CD4-positive, CD25-positive, alpha-beta regulatory T cell (primary cell): ENCODE measurements around the gene ASRGL1. TPM values are rescaled to one million over a fixed set of nuclear protein-coding genes. Genes with fewer than 3 reads are reported as not detected.

ENCODE experiments used
- ATAC-seq, 2 donors: fragments of 150-1000 bp; cut with Tn5 transposase; one replicate each; pipeline ENCODE4 v1.10.0; 2021; ENCODE audit warnings: low read depth in 2 of 2, moderate number of reproducible peaks in 2 of 2, moderate library complexity in 1 of 2
- DNase-seq, 3 donors: peaks; one replicate each; pipeline versions ENCODE4 v3.0.0 to v3.0.0-alpha.2; 2012 to 2022; ENCODE audit warnings: mixed read lengths in 1 of 3
- H3K27ac ChIP-seq: one replicate; pipeline ENCODE4 v1.7.0; 2013; ENCODE audit warnings: mild to moderate bottlenecking, low read length; ENCODE audit not compliant: insufficient read depth, poor library complexity, severe bottlenecking
- H3K27me3 ChIP-seq: one replicate; pipeline ENCODE4 v1.7.0; 2013; ENCODE audit warnings: low read length; ENCODE audit not compliant: control insufficient read depth, insufficient read depth
- H3K36me3 ChIP-seq: one replicate; pipeline ENCODE4 v1.7.0; 2013; ENCODE audit warnings: mild to moderate bottlenecking, low read length, moderate library complexity; ENCODE audit not compliant: control insufficient read depth, insufficient read depth
- H3K4me1 ChIP-seq: 2 replicates; pipeline ENCODE4 v1.7.0; 2013; ENCODE audit warnings: mild to moderate bottlenecking, low read length; ENCODE audit not compliant: insufficient read depth, control insufficient read depth, poor library complexity, severe bottlenecking
- H3K4me3 ChIP-seq: one replicate; pipeline ENCODE4 v1.7.0; 2013; ENCODE audit warnings: low read depth, mild to moderate bottlenecking, low read length, moderate library complexity
- H3K9me3 ChIP-seq, 2 experiments: 1 replicate in 1 of 2; 2 replicates in 1 of 2; pipeline ENCODE4 v1.7.0; 2013; ENCODE audit warnings: low read length in 2 of 2, mild to moderate bottlenecking in 1 of 2, moderate library complexity in 1 of 2; ENCODE audit not compliant: control insufficient read depth in 2 of 2
- H3K27ac Mint-ChIP-seq, 3 donors: one replicate each; pipeline ENCODE4 v1.8.0; 2020 to 2022; ENCODE audit warnings: mild to moderate bottlenecking in 3 of 3, mixed read lengths in 3 of 3, moderate library complexity in 2 of 3
- H3K27me3 Mint-ChIP-seq: one replicate; pipeline ENCODE4 v1.8.0; 2022; ENCODE audit warnings: mild to moderate bottlenecking, mixed read lengths
- H3K36me3 Mint-ChIP-seq: one replicate; pipeline ENCODE4 v1.8.0; 2020; ENCODE audit warnings: mixed read lengths
- H3K4me1 Mint-ChIP-seq, 4 donors: one replicate each; pipeline ENCODE4 v1.8.0; 2020 to 2022; ENCODE audit warnings: mixed read lengths in 4 of 4, mild to moderate bottlenecking in 1 of 4
- H3K4me3 Mint-ChIP-seq, 4 donors: one replicate each; pipeline ENCODE4 v1.8.0; 2020 to 2022; ENCODE audit warnings: mild to moderate bottlenecking in 4 of 4, mixed read lengths in 4 of 4, moderate library complexity in 3 of 4
- H3K9me3 Mint-ChIP-seq, 7 donors: one replicate each; pipeline ENCODE4 v1.8.0; 2020 to 2022; ENCODE audit warnings: mixed read lengths in 7 of 7, mild to moderate bottlenecking in 3 of 7, moderate library complexity in 2 of 7
- polyA plus RNA-seq, 4 donors: library from polyadenylated mRNA; unstranded; fragments of 300-500 nt; fragmentation: Illumina TruSeq; gene quantifications; one replicate each; pipeline ENCODE4 v1.2.3, GENCODE V29; 2021
- total RNA-seq: library from RNA; stranded (reverse); gene quantifications from one replicate; pipeline ENCODE4 v1.2.3, GENCODE V29; 2022

The ASRGL1 gene
- total and polyA plus RNA-seq, 5 donors from 2014 or later: 0.57 to 3.6 (median 2.4) TPM; not detected in 1

GRCh38 chr11:62409831-62410230 lies 72.6 kb downstream of the ASRGL1 start:
- peaks cover 0 to 2% (median 0%) of the 10 kb centered on the region in 4 donors for H3K4me1 Mint-ChIP-seq
- Histone ChIP-seq H3K4me3 (no peak overlapping the region), H3K27ac (no peak overlapping the region), H3K36me3 (no peaks in the 10 kb centered on the region), H3K9me3 (no peaks in the 10 kb centered on the region), H3K4me1 (no peaks in the 10 kb centered on the region), H3K27me3 (no peaks in the 10 kb centered on the region)
- H3K27me3 Mint-ChIP-seq: no peaks in the 10 kb centered on the region
- no peaks in the 10 kb centered on the region for H3K9me3 Mint-ChIP-seq
- H3K36me3 Mint-ChIP-seq: no peaks in the 10 kb centered on the region
- ATAC-seq (no peak), DNase-seq (no peak)
- no peak overlapping the region for H3K4me3 Mint-ChIP-seq
- H3K27ac Mint-ChIP-seq: no peak overlapping the region

GRCh38 chr11:62410972-62411371 lies 73.7 kb downstream of the ASRGL1 start:
- no peaks in the 10 kb centered on the region for H3K9me3 Mint-ChIP-seq

GRCh38 chr11:62411524-62411923 lies 74.3 kb downstream of the ASRGL1 start:
- no peaks in the 10 kb centered on the region for H3K4me1 ChIP-seq
- no peaks in the 10 kb centered on the region for H3K9me3 ChIP-seq
- no peak overlapping the region for H3K4me3 ChIP-seq
- DNase-seq (no peak), ATAC-seq (no peak)
- H3K27ac ChIP-seq: no peak overlapping the region
- Mint-ChIP-seq H3K4me1 (no peaks in the 10 kb centered on the region), H3K27ac (no peak overlapping the region), H3K27me3 (no peaks in the 10 kb centered on the region), H3K9me3 (peaks cover 0 to under 1% (median 0%) of the 10 kb centered on the region in 7 donors), H3K4me3 (no peak overlapping the region), H3K36me3 (no peaks in the 10 kb centered on the region)
- H3K27me3 ChIP-seq: no peaks in the 10 kb centered on the region
- H3K36me3 ChIP-seq: no peaks in the 10 kb centered on the region

More at GRCh38 chr11:62410972-62411371, 73.7 kb downstream of the ASRGL1 start:
- no peaks in the 10 kb centered on the region for H3K9me3 ChIP-seq
- H3K36me3 ChIP-seq: no peaks in the 10 kb centered on the region
- H3K27ac ChIP-seq: no peak overlapping the region
- Mint-ChIP-seq H3K4me3 (no peak overlapping the region), H3K27ac (no peak overlapping the region), H3K27me3 (no peaks in the 10 kb centered on the region), H3K36me3 (no peaks in the 10 kb centered on the region), H3K4me1 (no peaks in the 10 kb centered on the region)
- H3K4me1 ChIP-seq: no peaks in the 10 kb centered on the region
- DNase-seq (no peak), ATAC-seq (no peak)
- no peak overlapping the region for H3K4me3 ChIP-seq
- no peaks in the 10 kb centered on the region for H3K27me3 ChIP-seq

- ATAC-seq (no peak), DNase-seq (no peak)
- no peaks in the 10 kb centered on the region for H3K27me3 ChIP-seq
- no peak overlapping the region for H3K27ac Mint-ChIP-seq
- H3K27ac ChIP-seq: no peak overlapping the region
- no peaks in the 10 kb centered on the region for H3K36me3 Mint-ChIP-seq
- no peaks in the 10 kb centered on the region for H3K4me1 Mint-ChIP-seq
- no peaks in the 10 kb centered on the region for H3K27me3 Mint-ChIP-seq
- no peak overlapping the region for H3K4me3 ChIP-seq
- no peaks in the 10 kb centered on the region for H3K4me1 ChIP-seq
- H3K36me3 ChIP-seq: no peaks in the 10 kb centered on the region
- no peak overlapping the region for H3K4me3 Mint-ChIP-seq
- H3K9me3 Mint-ChIP-seq: peaks cover 0 to 2% (median 0%) of the 10 kb centered on the region in 7 donors
- no peaks in the 10 kb centered on the region for H3K9me3 ChIP-seq
Observed at GRCh38 chr11:62413060-62413696, 75.9 kb downstream of the ASRGL1 start.

- H3K27ac ChIP-seq: no peak overlapping the region
- Mint-ChIP-seq H3K36me3 (no peaks in the 10 kb centered on the region), H3K4me1 (no peaks in the 10 kb centered on the region), H3K27ac (peak overlapping the region in 1 of 3 donors; percentile 53), H3K9me3 (peaks cover 0 to 2% (median 0%) of the 10 kb centered on the region in 7 donors), H3K27me3 (no peaks in the 10 kb centered on the region), H3K4me3 (no peak overlapping the region)
- no peaks in the 10 kb centered on the region for H3K4me1 ChIP-seq
- no peak overlapping the region for H3K4me3 ChIP-seq
- H3K9me3 ChIP-seq: no peaks in the 10 kb centered on the region
- ATAC-seq (no peak), DNase-seq (no peak)
- H3K36me3 ChIP-seq: no peaks in the 10 kb centered on the region
- no peaks in the 10 kb centered on the region for H3K27me3 ChIP-seq
Observed at GRCh38 chr11:62416596-62416995, 79.3 kb downstream of the ASRGL1 start.

- Mint-ChIP-seq H3K27me3 (no peaks in the 10 kb centered on the region), H3K36me3 (no peaks in the 10 kb centered on the region), H3K9me3 (peaks cover 0 to 2% (median 0%) of the 10 kb centered on the region in 7 donors), H3K4me3 (peak overlapping the region in 1 of 4 donors; percentile 24), H3K4me1 (peaks cover 0 to 5% (median 0%) of the 10 kb centered on the region in 4 donors), H3K27ac (peak overlapping the region in 1 of 3 donors; percentile 4)
- H3K4me1 ChIP-seq: no peaks in the 10 kb centered on the region
- DNase-seq: no peak
- H3K9me3 ChIP-seq: no peaks in the 10 kb centered on the region
- H3K27ac ChIP-seq: no peak overlapping the region
- no peaks in the 10 kb centered on the region for H3K27me3 ChIP-seq
- no peaks in the 10 kb centered on the region for H3K36me3 ChIP-seq
- no peak for ATAC-seq
- H3K4me3 ChIP-seq: no peak overlapping the region
Observed at GRCh38 chr11:62418136-62418535, 80.9 kb downstream of the ASRGL1 start.

GRCh38 chr11:62418733-62419132 lies 81.5 kb downstream of the ASRGL1 start, which contains the start of gene SCGB1A1:
SCGB1A1 (plus strand) TSS chr11:62419033; CDS start chr11:62419096, 63 bp downstream.
- H3K27ac ChIP-seq: no peak within 1 kb of the TSS
- DNase-seq: no peak
- Mint-ChIP-seq H3K4me3 (peak within 1 kb of the TSS in 1 of 4 donors; percentile 24), H3K27ac (peak within 1 kb of the TSS in 2 of 3 donors; percentile 20 to 78), H3K27me3 (peaks cover 5% of the 10 kb centered on the region), H3K36me3 (no peaks in the 10 kb centered on the region), H3K4me1 (peaks cover 0 to 6% (median 0%) of the 10 kb centered on the region in 4 donors), H3K9me3 (peaks cover 0 to 2% (median 0%) of the 10 kb centered on the region in 7 donors)
- no peaks in the 10 kb centered on the region for H3K9me3 ChIP-seq
- no peaks in the 10 kb centered on the region for H3K27me3 ChIP-seq
- H3K4me1 ChIP-seq: no peaks in the 10 kb centered on the region
- ATAC-seq: no peak
- H3K36me3 ChIP-seq: no peaks in the 10 kb centered on the region
- H3K4me3 ChIP-seq: no peak within 1 kb of the TSS
